ENCODE measurements around the gene ZNF527.
"Not testable (repeated sequence)": the region's sequence is repeated elsewhere in the genome, so short reads cannot be mapped to it uniquely, and the experiment has no call there.

ZNF527 gene

DNA sequence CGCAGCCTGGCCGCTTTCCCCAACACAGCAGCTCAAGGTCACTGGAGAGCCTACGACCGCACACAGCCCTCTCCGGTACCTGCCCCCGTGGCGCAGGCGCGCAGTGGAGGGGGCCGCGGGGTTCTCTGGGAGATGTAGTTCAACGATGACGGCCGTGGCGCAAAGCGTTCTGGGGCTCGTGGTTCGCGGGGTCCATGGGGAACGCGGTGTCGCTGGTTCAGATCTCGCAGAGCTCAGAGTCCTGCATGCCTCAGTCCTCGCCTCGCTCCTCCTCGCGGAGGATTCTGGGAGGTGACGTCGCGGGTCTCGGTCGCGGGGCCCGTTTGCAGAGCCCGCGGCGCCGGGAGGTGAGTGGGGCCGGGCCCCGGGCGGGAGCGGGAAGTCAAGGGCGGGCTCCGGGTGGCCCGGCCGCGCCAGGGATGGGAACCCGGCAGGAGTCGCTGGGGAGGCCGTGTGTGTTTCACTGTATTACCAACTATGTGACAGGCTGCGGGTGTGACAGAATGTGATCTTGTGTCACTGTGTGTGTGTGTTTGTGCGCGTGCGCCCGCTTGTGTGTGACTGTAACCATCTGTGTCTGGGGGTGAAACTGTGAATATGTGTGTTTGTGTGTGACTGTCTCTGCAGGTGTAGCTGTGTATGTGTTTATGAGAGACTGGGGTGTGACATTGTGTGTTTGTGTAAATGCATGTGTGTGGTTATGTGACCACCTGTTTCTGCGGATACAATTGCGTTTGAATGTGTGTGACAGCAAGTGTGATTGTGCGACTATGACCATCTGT lies at the start of gene ZNF527:
ZNF527 (plus strand) TSS at position 220 of the 782 bp plus-strand sequence. CDS start 3,100 bp downstream, outside the sequence.
- DNase-seq = peak; percentile 77

DNA sequence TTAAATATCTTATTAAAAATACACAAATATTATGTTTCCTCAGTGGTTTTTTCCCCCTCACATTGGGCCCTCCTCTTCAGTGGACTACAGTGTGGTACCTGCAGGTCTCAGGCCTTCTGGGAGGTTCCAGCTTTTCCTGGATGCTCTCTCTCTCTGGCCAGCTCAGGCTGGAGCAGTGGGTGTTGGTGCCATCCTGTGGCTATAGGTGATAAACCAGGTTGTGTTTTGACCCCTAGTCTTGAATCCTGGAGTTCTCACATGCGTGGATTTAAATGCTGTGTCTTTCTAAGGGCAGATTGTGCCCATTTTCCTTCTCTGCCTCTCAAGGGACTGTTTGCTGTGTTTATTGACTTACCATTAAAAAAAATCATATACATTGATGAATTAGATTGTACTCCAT lies 41.2 kb upstream of the ZNF527 start:
- no peak for DNase-seq

GRCh38 chr19:37332839-37333238 lies 38.1 kb upstream of the ZNF527 start:
- DNase-seq = no peak

GRCh38 chr19:37333457-37333856 lies 37.4 kb upstream of the ZNF527 start:
- no peak for DNase-seq

- DNase-seq = peak; percentile 19
Observed at GRCh38 chr19:37334179-37335071, 36.5 kb upstream of the ZNF527 start.

- no peak for DNase-seq
Observed at GRCh38 chr19:37342753-37343152, 28.1 kb upstream of the ZNF527 start.

- no peak for DNase-seq
Observed at GRCh38 chr19:37346091-37346490, 24.8 kb upstream of the ZNF527 start.

GRCh38 chr19:37348060-37348459 lies 22.8 kb upstream of the ZNF527 start:
- no peak for DNase-seq

- no peak for DNase-seq
Observed at GRCh38 chr19:37353968-37354367, 16.9 kb upstream of the ZNF527 start.

- DNase-seq = no peak
Observed at GRCh38 chr19:37355901-37356300, 15.0 kb upstream of the ZNF527 start.

DNA sequence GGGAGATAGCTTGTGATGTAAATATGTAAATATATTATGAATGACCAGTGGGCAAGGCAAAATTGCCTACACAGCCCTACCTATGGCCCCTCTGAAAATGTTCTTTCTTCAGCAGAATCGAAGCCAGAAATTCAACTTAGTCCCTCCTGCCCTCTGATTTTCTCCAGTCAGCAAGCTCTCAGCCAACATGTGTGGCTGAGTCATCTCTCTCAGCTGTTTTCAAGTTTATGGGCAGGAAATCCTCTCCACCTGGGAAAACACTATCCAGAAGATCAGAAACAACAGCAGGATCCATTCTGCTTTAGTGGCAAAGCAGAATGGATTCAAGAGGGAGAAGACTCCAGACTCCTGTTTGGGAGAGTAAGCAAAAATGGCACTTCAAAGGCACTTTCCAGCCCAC lies 8.9 kb upstream of the ZNF527 start:
- DNase-seq = no peak

GRCh38 chr19:37362733-37363132 lies 8.2 kb upstream of the ZNF527 start:
- no peak for DNase-seq

- not testable (repeated sequence) for DNase-seq
Observed at GRCh38 chr19:37370386-37370879, 466 bp upstream of the ZNF527 start.

GRCh38 chr19:37389234-37389633 lies 18.3 kb downstream of the ZNF527 start:
- no peak for DNase-seq

- not testable (repeated sequence) for DNase-seq
Observed at GRCh38 chr19:37391399-37391798, 20.5 kb downstream of the ZNF527 start.

DNA sequence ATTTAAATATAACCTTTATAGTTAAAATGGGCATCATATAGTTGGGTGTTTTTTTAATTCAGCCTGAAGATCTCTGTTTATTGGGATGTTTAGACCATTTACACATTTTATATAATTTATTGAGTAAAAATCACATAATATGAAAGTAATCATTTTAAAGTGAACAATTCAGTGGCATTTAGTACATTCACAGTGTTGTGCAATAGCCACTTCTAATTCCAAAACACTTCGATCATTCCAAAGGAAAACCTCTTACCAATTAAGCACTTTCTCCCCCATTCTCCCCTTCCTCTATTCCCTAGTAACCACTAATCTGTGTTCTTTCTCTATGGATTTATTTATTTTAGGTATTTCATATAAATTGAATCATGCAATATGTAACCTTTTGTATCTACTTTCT lies 30.2 kb downstream of the ZNF527 start:
- DNase-seq = no peak

DNA sequence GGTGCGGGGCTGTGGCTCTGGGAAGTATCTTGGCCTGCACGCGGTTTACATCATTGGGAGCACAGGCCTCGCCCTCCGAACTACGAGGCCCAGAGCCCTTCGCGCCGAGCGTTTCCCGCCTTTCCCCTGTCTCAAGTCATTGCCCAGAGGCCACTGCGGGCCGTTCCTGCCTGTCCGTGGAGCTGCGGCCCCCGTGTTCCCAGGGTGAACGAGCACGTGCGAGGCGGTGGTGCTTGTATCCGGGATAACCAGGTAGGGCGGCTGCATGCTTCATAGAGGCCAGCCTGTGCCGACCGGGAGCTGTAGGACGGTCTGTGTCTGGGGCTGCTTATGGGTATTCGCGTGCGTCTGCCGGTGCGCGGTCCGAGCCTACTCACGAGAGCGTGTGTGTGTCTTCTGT lies 32.5 kb downstream of the ZNF527 start:
- DNase-seq = no peak

- DNase-seq = not testable (repeated sequence)
Observed at GRCh38 chr19:37406140-37406846, 35.4 kb downstream of the ZNF527 start.

- DNase-seq = no peak
Observed at GRCh38 chr19:37412700-37413099, 41.8 kb downstream of the ZNF527 start.

DNA sequence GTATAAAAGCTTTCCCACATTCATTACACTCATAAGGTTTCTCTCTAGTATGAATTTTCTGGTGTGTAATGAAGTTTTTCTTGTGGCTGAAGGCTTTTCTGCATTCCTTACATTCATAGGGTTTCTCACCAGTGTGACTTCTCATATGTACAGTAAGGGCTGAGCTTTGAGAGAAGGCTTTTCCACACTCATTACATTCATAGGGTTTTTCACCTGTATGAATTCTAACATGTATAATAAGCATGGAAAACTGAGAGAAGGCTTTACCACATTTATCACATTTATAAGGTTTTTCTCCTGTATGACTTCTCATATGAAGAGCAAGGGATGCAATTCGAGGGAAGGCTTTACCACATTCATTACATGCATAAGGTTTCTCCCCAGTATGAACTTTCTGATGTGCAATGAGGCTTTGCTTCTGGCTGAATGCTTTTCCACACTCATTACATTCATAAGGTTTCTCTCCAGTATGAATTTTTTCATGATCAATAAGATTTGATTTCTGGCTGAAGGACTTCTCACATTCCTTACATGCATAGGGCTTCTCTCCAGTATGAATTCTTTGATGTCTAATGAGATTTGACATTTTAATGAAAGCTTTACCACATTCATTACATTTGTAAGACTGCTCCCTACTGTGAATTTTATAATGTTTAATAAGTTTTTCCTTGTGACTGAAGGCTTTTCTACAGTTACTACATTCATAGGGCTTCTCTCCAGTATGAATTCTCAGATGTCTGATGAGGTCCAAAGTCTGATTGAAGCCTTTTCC lies 42.6 kb downstream of the ZNF527 start:
- no peak for DNase-seq

Data from GOT3 (cell line).